Activated CD8-positive, alpha-beta memory T cell treated with anti-CD3 and anti-CD28 coated beads, Interleukin-2, amount 50 U/mL, for 48 hours (primary cell): Measurements from ENCODE around the gene SFXN2.
"Not testable (repeated sequence)": the region's sequence is repeated elsewhere in the genome, so short reads cannot be mapped to it uniquely, and the experiment has no call there.

Experiments
- DNase-seq: peaks from one replicate; pipeline ENCODE4 v3.0.0-alpha.2; 2020

Gene SFXN2

GRCh38 chr10:102714621-102715455, at the start of gene SFXN2:
Gene SFXN2 (plus strand): TSS chr10:102714636. CDS start chr10:102726637, 12,001 bp downstream.
- peak; percentile 77 for DNase-seq

- no peak for DNase-seq
Observed at GRCh38 chr10:102665904-102666509, 48.4 kb upstream of the SFXN2 start.

- DNase-seq, result not testable (repeated sequence)
Observed at GRCh38 chr10:102667411-102667810, 47.0 kb upstream of the SFXN2 start.

GRCh38 chr10:102668326-102669107, 45.9 kb upstream of the SFXN2 start:
- no peak for DNase-seq

GRCh38 chr10:102669206-102670064, 45.0 kb upstream of the SFXN2 start:
- DNase-seq, result no peak

- DNase-seq, result no peak
Observed at GRCh38 chr10:102670065-102670670, 44.3 kb upstream of the SFXN2 start.

- DNase-seq, result no peak
Observed at GRCh38 chr10:102670871-102671434, 43.5 kb upstream of the SFXN2 start.

- no peak for DNase-seq
Observed at GRCh38 chr10:102673236-102673818, 41.1 kb upstream of the SFXN2 start.

- DNase-seq, result peak; percentile 78
Observed at GRCh38 chr10:102673819-102674511, 40.5 kb upstream of the SFXN2 start.

- no peak for DNase-seq
Observed at GRCh38 chr10:102674566-102674965, 39.9 kb upstream of the SFXN2 start.

GRCh38 chr10:102675011-102675665, 39.3 kb upstream of the SFXN2 start:
- no peak for DNase-seq

- DNase-seq, result no peak
Observed at GRCh38 chr10:102675666-102676533, 38.5 kb upstream of the SFXN2 start.

GRCh38 chr10:102676534-102677315, 37.7 kb upstream of the SFXN2 start:
- no peak for DNase-seq

- no peak for DNase-seq
Observed at GRCh38 chr10:102677331-102678067, 36.9 kb upstream of the SFXN2 start.

GRCh38 chr10:102678068-102678400, 36.4 kb upstream of the SFXN2 start:
- no peak for DNase-seq

- DNase-seq, result no peak
Observed at GRCh38 chr10:102678842-102679289, 35.6 kb upstream of the SFXN2 start.

GRCh38 chr10:102679596-102679995, 34.8 kb upstream of the SFXN2 start:
- no peak for DNase-seq

- DNase-seq, result no peak
Observed at GRCh38 chr10:102681696-102682095, 32.7 kb upstream of the SFXN2 start.
